ENCODE results near the gene NCAPD2.

GRCh38 chr12:6559500-6559899 is 65.6 kb downstream of the NCAPD2 start:
- TF ChIP-seq POLR2A (IDR thresholded peaks at IDR 0.05) = no peak
- no peak for TF ChIP-seq CTCF (IDR thresholded peaks at IDR 0.05)
- no peak for TF ChIP-seq POLR2AphosphoS5 (IDR thresholded peaks at IDR 0.05)
